HEK293T (cell line): ENCODE measurements around the gene VPS37C.

Experiments
- CTCF ChIA-PET: fragments of 350-600 bp; formaldehyde crosslinking; extraction: SDS; loops from one replicate; lab custom pipeline; 2021; ENCODE audit warnings: antibody characterized with exemption, inconsistent platforms; lab: Yijun Ruan, JAX
- POLR2A ChIA-PET: fragments of 350-600 bp; formaldehyde crosslinking; extraction: SDS; loops from one replicate; lab custom pipeline; 2020; ENCODE audit warnings: antibody characterized with exemption, inconsistent platforms; lab: Yijun Ruan, JAX
- DNase-seq: peaks from one replicate; pipeline ENCODE4 v3.0.0; 2012; ENCODE audit warnings: mixed read lengths; ENCODE audit errors: extremely low spot score
- ARNT ChIP-seq: fragments of 450-650 bp; IDR thresholded peaks from 2 replicates; pipeline ENCODE4 v1.6.1; 2017; ENCODE audit warnings: mild to moderate bottlenecking
- BHLHE40 ChIP-seq: fragments of 450-650 bp; IDR thresholded peaks from 2 replicates; pipeline ENCODE4 v1.6.1; 2016; ENCODE audit warnings: mild to moderate bottlenecking, moderate library complexity, borderline replicate concordance
- CTBP1 ChIP-seq: fragments of 450-650 bp; IDR thresholded peaks from 2 replicates; pipeline ENCODE4 v1.6.1; 2016; ENCODE audit warnings: borderline replicate concordance
- ELF4 ChIP-seq: fragments of 450-650 bp; IDR thresholded peaks from 2 replicates; pipeline ENCODE4 v1.6.1; 2017; ENCODE audit warnings: antibody characterized with exemption
- FOXA1 ChIP-seq: fragments of 450-650 bp; IDR thresholded peaks from 2 replicates; pipeline ENCODE4 v1.6.1; 2016; ENCODE audit warnings: mild to moderate bottlenecking
- FOXK2 ChIP-seq: fragments of 450-650 bp; IDR thresholded peaks from 2 replicates; pipeline ENCODE4 v1.6.1; 2016; ENCODE audit warnings: mild to moderate bottlenecking
- FOXM1 ChIP-seq: fragments of 450-650 bp; IDR thresholded peaks from 2 replicates; pipeline ENCODE4 v1.6.1; 2017; ENCODE audit warnings: mild to moderate bottlenecking, borderline replicate concordance
- HDGF ChIP-seq: fragments of 450-650 bp; IDR thresholded peaks from 2 replicates; pipeline ENCODE4 v1.6.1; 2017; ENCODE audit warnings: antibody characterized with exemption, borderline replicate concordance
- L3MBTL2 ChIP-seq: fragments of 450-650 bp; conservative IDR thresholded peaks from 2 replicates; pipeline ENCODE4 v1.6.1; 2016; ENCODE audit warnings: mild to moderate bottlenecking
- LEF1 ChIP-seq: fragments of 450-650 bp; IDR thresholded peaks from 2 replicates; pipeline ENCODE4 v1.6.1; 2017; ENCODE audit warnings: mild to moderate bottlenecking, borderline replicate concordance
- NFRKB ChIP-seq: fragments of 450-650 bp; IDR thresholded peaks from 2 replicates; pipeline ENCODE4 v1.6.1; 2016; ENCODE audit warnings: mild to moderate bottlenecking, moderate library complexity
- SP1 ChIP-seq: fragments of 450-650 bp; IDR thresholded peaks from 2 replicates; pipeline ENCODE4 v1.6.1; 2017
- SUZ12 ChIP-seq: fragments of 450-650 bp; IDR thresholded peaks from 2 replicates; pipeline ENCODE4 v1.6.1; 2016; ENCODE audit warnings: mild to moderate bottlenecking
- TARDBP ChIP-seq: fragments of 450-650 bp; IDR thresholded peaks from 2 replicates; pipeline ENCODE4 v1.6.1; 2016
- ZNF384 ChIP-seq: fragments of 450-650 bp; IDR thresholded peaks from 2 replicates; pipeline ENCODE4 v1.6.1; 2016
- TF ChIP-seq, protein P1 (sequence below): fragments of 450-650 bp; IDR thresholded peaks from 2 replicates; pipeline ENCODE4 v1.6.1; 2016

Gene VPS37C

DNA sequence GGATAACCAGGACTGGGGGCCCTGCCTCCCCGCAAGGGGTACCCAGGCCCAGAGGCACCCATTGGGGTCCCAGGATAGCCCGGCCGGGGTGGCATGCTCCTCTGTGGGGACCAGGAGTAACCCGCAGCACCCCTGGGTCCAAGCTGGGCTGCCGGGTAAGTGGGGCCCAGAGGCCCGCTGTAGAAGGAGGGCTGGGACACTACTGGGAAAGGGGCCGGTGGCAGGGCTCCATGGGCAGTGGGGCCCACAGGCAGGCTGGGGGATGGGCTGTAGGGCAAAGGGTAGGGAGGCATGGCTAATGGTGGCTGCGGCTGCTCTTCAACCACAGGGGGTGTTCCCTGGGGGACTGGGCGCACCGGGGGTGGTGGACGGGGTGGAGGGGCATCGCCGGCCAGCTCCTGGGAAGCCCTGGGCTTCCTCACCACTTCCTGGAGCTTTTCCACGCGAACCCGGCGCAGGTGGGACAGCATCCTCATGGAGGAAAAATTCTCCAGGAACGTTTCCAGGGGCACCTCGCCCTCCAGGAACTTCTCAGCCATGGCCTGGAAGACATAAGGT is 29.1 kb downstream of the VPS37C start:
- ChIA-PET POLR2A (no interaction called here), CTCF (no interaction called here)
- DNase-seq: no peak
- TF ChIP-seq TARDBP (no peak), ARNT (no peak), NFRKB (no peak), ELF4 (no peak), L3MBTL2 (no peak)

DNA sequence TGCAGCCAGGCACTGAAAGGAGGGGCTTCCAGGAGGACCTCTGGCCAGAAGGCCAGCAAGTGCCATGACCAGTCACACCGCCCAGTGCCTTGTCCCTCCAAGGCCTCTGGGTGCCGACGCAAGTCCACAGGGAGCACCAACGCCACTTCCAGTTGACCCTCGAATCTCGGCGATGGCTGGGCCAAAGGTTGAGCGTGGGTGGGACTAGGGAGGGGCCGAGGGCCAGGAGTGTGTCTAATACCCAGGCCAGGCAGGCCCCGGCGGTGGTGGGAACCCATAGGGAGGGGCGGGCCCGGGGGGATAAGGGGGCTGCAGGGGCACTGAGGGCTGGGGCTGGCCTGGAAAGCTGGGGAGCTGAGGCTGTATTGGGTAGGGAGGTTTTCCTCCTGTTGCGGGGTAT is 29.6 kb downstream of the VPS37C start:
- ChIA-PET POLR2A (interaction anchor here (1.0 kb wide), 1 partner anchor 30 kb away, joined by 4 read pairs; the partner anchor contains the start of gene VPS37C), CTCF (no interaction called here)
- DNase-seq: no peak

DNA sequence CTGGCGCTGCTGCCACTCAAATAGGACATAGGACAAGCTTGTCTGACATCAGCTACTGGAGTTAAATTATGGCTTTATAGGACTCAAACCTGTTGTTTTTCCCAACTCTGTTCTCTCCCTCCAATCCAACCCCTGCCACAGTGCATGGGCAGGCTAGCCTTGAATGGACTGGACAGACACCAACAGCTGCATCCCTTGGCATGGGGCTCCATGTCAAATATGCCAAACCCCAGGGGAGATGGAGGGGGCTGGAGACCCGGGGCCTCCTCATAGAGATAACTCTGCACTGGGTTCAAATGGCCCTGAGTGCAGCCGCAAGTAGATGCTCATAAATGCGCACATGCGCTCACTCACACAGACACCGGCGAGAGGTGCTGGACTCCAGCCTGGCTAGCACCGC is 30.0 kb downstream of the VPS37C start:
- DNase-seq: no peak
- POLR2A ChIA-PET: interaction anchor here (1.0 kb wide), 1 partner anchor 30 kb away, joined by 4 read pairs; the partner anchor contains the start of gene VPS37C
- CTCF ChIA-PET: interaction anchor here (0.7 kb wide), 1 partner anchor 150 kb away, joined by 3 read pairs; no protein-coding TSS in a partner anchor
- TF ChIP-seq SUZ12 (no peak), LEF1 (no peak), HDGF (no peak), SP1 (no peak), ELF4 (no peak), TARDBP (no peak), FOXK2 (no peak), L3MBTL2 (no peak), ZNF384 (no peak), BHLHE40 (no peak), ARNT (no peak), CTBP1 (no peak), FOXA1 (no peak), FOXM1 (no peak), NFRKB (no peak)
- TF ChIP-seq, protein P1, sequence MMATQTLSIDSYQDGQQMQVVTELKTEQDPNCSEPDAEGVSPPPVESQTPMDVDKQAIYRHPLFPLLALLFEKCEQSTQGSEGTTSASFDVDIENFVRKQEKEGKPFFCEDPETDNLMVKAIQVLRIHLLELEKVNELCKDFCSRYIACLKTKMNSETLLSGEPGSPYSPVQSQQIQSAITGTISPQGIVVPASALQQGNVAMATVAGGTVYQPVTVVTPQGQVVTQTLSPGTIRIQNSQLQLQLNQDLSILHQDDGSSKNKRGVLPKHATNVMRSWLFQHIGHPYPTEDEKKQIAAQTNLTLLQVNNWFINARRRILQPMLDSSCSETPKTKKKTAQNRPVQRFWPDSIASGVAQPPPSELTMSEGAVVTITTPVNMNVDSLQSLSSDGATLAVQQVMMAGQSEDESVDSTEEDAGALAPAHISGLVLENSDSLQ: no peak

More for the DNA sequence above, 29.6 kb downstream of the VPS37C start:
- no peak for TF ChIP-seq ELF4
- TF ChIP-seq L3MBTL2: no peak
- TF ChIP-seq LEF1: no peak
- no peak for TF ChIP-seq NFRKB
- TF ChIP-seq, protein P1: no peak
- no peak for TF ChIP-seq HDGF
- TF ChIP-seq SP1: no peak
- no peak for TF ChIP-seq ZNF384
- no peak for TF ChIP-seq FOXM1
- no peak for TF ChIP-seq FOXK2

DNA sequence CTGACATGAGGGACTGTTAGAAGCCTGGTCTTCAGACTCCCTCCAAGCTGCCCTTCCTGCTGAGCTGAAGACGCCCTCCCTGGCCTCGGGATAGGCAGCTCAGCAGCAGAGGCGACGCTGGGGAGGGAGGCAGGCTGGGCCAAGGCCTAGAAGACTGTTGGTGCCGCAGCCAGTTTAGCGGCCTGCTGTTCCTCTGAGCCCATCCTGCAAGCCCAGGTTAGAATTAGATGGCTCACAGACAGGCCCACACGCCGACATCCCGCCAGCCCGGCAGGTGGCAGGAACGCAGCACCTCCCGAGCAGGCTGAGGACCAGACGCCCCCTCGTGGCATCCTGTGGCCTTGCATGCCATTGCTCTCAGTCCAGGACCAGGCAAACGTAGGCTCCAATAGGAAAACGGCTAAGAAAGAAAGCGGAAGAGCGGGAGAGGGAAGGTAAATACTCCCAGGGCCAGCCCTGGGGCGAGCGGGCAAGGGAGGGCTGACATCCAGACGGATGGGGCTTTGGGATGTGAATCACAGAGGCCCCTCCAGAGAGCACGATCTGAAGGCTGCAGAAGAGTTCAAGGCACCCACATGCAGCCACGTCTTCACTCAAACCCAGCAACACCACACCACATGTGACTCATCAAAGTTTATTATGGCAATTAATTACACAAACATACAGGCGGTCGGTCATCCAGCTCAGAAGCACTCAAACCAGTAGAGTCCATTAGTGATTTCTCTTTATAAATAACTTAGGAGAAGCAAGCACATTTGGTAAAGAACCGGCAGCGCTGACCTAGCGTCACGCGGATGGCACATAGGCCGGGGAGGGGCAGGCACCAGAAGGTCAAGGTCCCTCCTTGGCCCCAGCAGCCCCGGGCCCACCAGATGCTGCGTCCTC is 31.3 kb downstream of the VPS37C start:
- DNase-seq: peak; percentile 95
- TF ChIP-seq FOXM1: no peak
- no peak for TF ChIP-seq SUZ12
- TF ChIP-seq FOXA1: no peak
- TF ChIP-seq ELF4: no peak
- TF ChIP-seq, protein P1: no peak
- no peak for TF ChIP-seq HDGF
- TF ChIP-seq BHLHE40: no peak
- no peak for TF ChIP-seq NFRKB
- no peak for TF ChIP-seq FOXK2
- no peak for TF ChIP-seq TARDBP
- ChIA-PET POLR2A (no interaction called here), CTCF (interaction anchor here (0.7 to 1.5 kb wide), 3 partner anchors 10 to 57 kb away, joined by 3 to 4 read pairs (median 3); no protein-coding TSS in a partner anchor)

DNA sequence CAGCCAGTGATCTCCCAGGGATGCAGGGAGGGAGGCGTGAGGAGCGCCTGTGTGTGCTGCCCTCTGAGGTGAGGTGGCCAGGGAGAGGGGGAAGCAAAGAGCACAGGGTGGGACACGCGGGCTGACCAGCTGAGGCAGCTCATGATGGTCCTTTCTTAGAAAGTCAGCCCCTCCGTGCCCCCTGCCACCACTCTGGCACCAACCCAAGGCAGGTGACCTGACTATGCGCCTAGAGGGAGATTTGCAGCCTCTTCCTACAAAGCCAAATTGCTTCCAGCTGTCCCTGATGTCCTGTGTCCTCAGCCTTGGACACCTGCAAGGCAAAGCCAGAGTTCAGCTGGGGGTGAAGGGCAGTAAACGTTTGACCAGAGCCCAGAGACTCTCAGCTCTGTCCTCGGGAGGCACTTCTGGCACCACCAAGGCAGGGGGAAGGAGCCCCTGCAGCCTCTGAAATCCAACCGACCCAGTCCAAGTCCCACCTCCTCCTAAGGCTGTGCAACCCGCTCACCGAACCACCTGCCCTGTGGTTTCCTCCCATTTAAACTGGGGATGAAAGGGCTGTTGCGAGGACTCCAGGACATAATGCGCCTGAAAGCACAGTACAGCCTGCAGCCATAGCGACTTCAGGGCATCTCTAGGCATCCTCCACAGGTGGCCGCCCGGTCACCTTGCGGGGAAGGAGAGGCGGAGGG is 32.1 kb downstream of the VPS37C start:
- POLR2A ChIA-PET: no interaction called here
- DNase-seq: no peak
- TF ChIP-seq BHLHE40 (no peak), HDGF (no peak), ELF4 (no peak), CTBP1 (no peak), FOXA1 (no peak), FOXM1 (no peak), TARDBP (no peak), ZNF384 (no peak)
- CTCF ChIA-PET: interaction anchor here (0.7 to 1.5 kb wide), 4 partner anchors 8 to 58 kb away, joined by 3 to 4 read pairs (median 3); no protein-coding TSS in a partner anchor
